Panc1 (cell line): ENCODE results near the gene PADI6. TPM values are rescaled to one million over a fixed set of nuclear protein-coding genes. Genes with fewer than 3 reads are reported as not detected.

Experiments used
- ATAC-seq: fragments of 200-7000 bp; cut with Tn5 transposase; 2 replicates; pipeline ENCODE4 v1.9.1; 2020; ENCODE audit warnings: mild to moderate bottlenecking, moderate library complexity
- BruUV-seq: library from RNA; stranded (reverse); fragments of 400-500 nt; replicated peaks from 2 replicates; lab custom pipeline; 2021; lab: Mats Ljungman, UMichigan
- CTCF ChIA-PET: fragments of 300-600 bp; sonication (Branson Sonifier 250); formaldehyde crosslinking; loops from one replicate; lab custom pipeline; 2022; ENCODE audit warnings: antibody characterized with exemption; lab: Charles Lee
- POLR2A ChIA-PET: fragments of 300-600 bp; sonication (Branson Sonifier 250); formaldehyde crosslinking; loops from one replicate; lab custom pipeline; 2022; ENCODE audit warnings: antibody characterized with exemption; lab: Charles Lee
- DNase-seq: peaks from one replicate; pipeline ENCODE4 v3.0.0-alpha.2; 2010; ENCODE audit warnings: low read depth, low spot score
- H3K27ac ChIP-seq: 2 replicates; pipeline ENCODE4 v1.5.1; 2011; ENCODE audit warnings: mild to moderate bottlenecking, low read length, inconsistent platforms
- H3K27me3 ChIP-seq: fragments of 200-500 bp; sonication (Bioruptor generic); 2 replicates; pipeline ENCODE4 v1.6.0; 2014; ENCODE audit warnings: low read length, inconsistent platforms; ENCODE audit not compliant: control insufficient read depth, insufficient read depth
- H3K36me3 ChIP-seq: fragments of 200-500 bp; sonication (Bioruptor generic); 2 replicates; pipeline ENCODE4 v1.5.1; 2014; ENCODE audit warnings: inconsistent platforms, mild to moderate bottlenecking, low read length, moderate library complexity; ENCODE audit not compliant: control insufficient read depth, insufficient read depth
- H3K4me1 ChIP-seq: 2 replicates; pipeline ENCODE4 v1.5.1; 2011; ENCODE audit warnings: inconsistent platforms, mild to moderate bottlenecking, low read length, moderate library complexity; ENCODE audit not compliant: control insufficient read depth, insufficient read depth
- H3K4me3 ChIP-seq, 2 experiments: 2 replicates each; pipeline ENCODE4 v1.5.1; 2011 to 2012; ENCODE audit warnings: low read depth in 2 of 2, low read length in 2 of 2, mild to moderate bottlenecking in 2 of 2, inconsistent platforms in 1 of 2, moderate library complexity in 1 of 2
- H3K9me3 ChIP-seq: fragments of 200-500 bp; sonication (Bioruptor generic); 2 replicates; pipeline ENCODE4 v1.5.1; 2014; ENCODE audit warnings: low read depth, mild to moderate bottlenecking, inconsistent platforms, low read length, moderate library complexity; ENCODE audit not compliant: control insufficient read depth, insufficient read depth
- POLR2AphosphoS5 ChIP-seq: IDR thresholded peaks from 2 replicates; pipeline ENCODE4 v1.6.1; 2012; ENCODE audit warnings: mild to moderate bottlenecking, low read depth, low read length, moderate library complexity
- SIN3A ChIP-seq: IDR thresholded peaks from 2 replicates; pipeline ENCODE4 v1.6.1; 2012; ENCODE audit warnings: low read depth, mild to moderate bottlenecking, low read length, moderate library complexity, borderline replicate concordance; ENCODE audit not compliant: insufficient read depth
- TCF7L2 ChIP-seq: IDR thresholded peaks from 2 replicates; pipeline ENCODE4 v1.6.1; 2011; ENCODE audit warnings: mild to moderate bottlenecking, low read depth, low read length, inconsistent platforms
- in situ Hi-C: cut with HindIII; loops from 2 replicates; pipeline ENCODE4 v1.10.0; 2016; ENCODE audit warnings: low sequenced_read_pairs, low pct_unique_long_range_greater_than_20kb
- intact Hi-C: fragments of 100-400 bp; cut with micrococcal nuclease; formaldehyde crosslinking; loops from one replicate; pipeline ENCODE4 v1.10.0; 2022; ENCODE audit not compliant: unreplicated experiment
- total RNA-seq: library from RNA; stranded (reverse); gene quantifications from one replicate; pipeline ENCODE4 v1.2.1, GENCODE V29; 2021; ENCODE audit not compliant: unreplicated experiment
- TF ChIP-seq, protein P1 (sequence below), 2 experiments: IDR thresholded peaks; 2 replicates each; pipeline ENCODE4 v1.6.1; 2011 to 2012; ENCODE audit warnings: low read depth in 2 of 2, control low read depth in 1 of 2, low read length in 1 of 2, mild to moderate bottlenecking in 1 of 2, moderate library complexity in 1 of 2; ENCODE audit not compliant: insufficient read depth in 1 of 2
- TF ChIP-seq, protein P2 (sequence below): fragments of 450-650 bp; IDR thresholded peaks from 2 replicates; pipeline ENCODE4 v1.5.1; 2017; ENCODE audit warnings: mild to moderate bottlenecking

PADI6 gene
- total RNA-seq, 1 experiment from 2014 or later, result not detected

DNA sequence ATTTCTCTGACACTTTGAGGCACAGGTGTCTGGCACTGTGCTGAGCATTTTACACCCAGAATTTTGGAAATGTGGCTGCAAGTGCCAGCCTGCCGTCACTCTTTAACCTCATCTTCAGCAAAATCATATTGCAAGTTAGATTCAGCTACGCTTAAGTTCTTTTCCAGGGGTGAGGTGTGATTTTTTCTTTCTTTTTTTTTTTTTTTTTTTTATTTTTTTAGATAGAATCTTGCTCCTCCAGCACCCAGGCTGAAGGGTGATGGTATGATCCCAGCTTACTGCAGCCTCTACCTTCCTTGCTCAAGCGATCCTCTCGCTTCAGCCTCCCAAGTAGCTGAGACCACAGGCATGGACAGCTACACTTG is 70.0 kb downstream of the PADI6 start:
- DNase-seq (no peak), ATAC-seq (no peak)
- no peak for TF ChIP-seq TCF7L2
- TF ChIP-seq, protein P1, sequence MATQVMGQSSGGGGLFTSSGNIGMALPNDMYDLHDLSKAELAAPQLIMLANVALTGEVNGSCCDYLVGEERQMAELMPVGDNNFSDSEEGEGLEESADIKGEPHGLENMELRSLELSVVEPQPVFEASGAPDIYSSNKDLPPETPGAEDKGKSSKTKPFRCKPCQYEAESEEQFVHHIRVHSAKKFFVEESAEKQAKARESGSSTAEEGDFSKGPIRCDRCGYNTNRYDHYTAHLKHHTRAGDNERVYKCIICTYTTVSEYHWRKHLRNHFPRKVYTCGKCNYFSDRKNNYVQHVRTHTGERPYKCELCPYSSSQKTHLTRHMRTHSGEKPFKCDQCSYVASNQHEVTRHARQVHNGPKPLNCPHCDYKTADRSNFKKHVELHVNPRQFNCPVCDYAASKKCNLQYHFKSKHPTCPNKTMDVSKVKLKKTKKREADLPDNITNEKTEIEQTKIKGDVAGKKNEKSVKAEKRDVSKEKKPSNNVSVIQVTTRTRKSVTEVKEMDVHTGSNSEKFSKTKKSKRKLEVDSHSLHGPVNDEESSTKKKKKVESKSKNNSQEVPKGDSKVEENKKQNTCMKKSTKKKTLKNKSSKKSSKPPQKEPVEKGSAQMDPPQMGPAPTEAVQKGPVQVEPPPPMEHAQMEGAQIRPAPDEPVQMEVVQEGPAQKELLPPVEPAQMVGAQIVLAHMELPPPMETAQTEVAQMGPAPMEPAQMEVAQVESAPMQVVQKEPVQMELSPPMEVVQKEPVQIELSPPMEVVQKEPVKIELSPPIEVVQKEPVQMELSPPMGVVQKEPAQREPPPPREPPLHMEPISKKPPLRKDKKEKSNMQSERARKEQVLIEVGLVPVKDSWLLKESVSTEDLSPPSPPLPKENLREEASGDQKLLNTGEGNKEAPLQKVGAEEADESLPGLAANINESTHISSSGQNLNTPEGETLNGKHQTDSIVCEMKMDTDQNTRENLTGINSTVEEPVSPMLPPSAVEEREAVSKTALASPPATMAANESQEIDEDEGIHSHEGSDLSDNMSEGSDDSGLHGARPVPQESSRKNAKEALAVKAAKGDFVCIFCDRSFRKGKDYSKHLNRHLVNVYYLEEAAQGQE (IDR thresholded peaks at IDR 0.05; ENCODE audit: insufficient read depth in 1 of 2, low read depth in 2 of 2, low read length in 1 of 2), result no peak
- no peak for TF ChIP-seq SIN3A
- TF ChIP-seq, protein P2, sequence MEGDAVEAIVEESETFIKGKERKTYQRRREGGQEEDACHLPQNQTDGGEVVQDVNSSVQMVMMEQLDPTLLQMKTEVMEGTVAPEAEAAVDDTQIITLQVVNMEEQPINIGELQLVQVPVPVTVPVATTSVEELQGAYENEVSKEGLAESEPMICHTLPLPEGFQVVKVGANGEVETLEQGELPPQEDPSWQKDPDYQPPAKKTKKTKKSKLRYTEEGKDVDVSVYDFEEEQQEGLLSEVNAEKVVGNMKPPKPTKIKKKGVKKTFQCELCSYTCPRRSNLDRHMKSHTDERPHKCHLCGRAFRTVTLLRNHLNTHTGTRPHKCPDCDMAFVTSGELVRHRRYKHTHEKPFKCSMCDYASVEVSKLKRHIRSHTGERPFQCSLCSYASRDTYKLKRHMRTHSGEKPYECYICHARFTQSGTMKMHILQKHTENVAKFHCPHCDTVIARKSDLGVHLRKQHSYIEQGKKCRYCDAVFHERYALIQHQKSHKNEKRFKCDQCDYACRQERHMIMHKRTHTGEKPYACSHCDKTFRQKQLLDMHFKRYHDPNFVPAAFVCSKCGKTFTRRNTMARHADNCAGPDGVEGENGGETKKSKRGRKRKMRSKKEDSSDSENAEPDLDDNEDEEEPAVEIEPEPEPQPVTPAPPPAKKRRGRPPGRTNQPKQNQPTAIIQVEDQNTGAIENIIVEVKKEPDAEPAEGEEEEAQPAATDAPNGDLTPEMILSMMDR, result no peak
- TF ChIP-seq POLR2AphosphoS5, result no peak
- CTCF ChIA-PET, result interaction anchor here (0.7 kb wide), 1 partner anchor 161 kb away, joined by 5 read pairs; no protein-coding TSS in a partner anchor
- Histone ChIP-seq H3K4me1 (peaks cover 19% of the 10 kb centered on the region), H3K4me3 (peak overlapping the region in 1 of 2 experiments; percentile 3; a peak in 1 of 4 replicates), H3K27me3 (no peaks in the 10 kb centered on the region), H3K27ac (peak overlapping the region; percentile 93; the same call in 1 of the 2 replicates), H3K36me3 (peaks cover 2% of the 10 kb centered on the region; the same call in 1 of the 2 replicates), H3K9me3 (no peaks in the 10 kb centered on the region)
- in situ Hi-C loops (no loop called here), intact Hi-C loops (no loop called here)
- BruUV-seq, result no TSS peak
- POLR2A ChIA-PET, result interaction anchor here (0.6 kb wide), 1 partner anchor 9 kb away, joined by 11 read pairs; no protein-coding TSS in a partner anchor

DNA sequence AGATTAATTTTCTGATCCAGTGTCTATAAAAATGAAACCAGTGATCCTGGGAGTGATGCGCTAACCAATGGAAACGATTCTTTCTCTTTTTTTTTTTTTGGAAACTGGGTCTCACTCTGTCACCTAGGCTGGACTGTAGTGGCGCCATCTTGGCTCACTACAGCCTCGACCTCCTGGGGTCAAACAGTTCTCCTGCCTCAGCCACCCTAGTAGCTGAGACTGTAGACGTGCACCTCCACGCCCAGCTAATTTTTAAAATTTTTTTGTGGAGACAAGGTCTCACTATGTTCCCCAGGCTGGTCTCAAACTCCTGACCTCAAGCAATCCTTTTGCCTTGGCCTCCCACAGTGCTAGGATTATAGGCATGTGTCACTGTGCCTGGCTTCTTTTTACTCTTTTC is 70.8 kb downstream of the PADI6 start:
- in situ Hi-C loops, result no loop called here

More for the DNA sequence above, 70.8 kb downstream of the PADI6 start:
- Histone ChIP-seq H3K27ac (no peak overlapping the region), H3K36me3 (peaks cover 2% of the 10 kb centered on the region; the same call in 1 of the 2 replicates), H3K4me1 (peaks cover 19% of the 10 kb centered on the region), H3K9me3 (no peaks in the 10 kb centered on the region), H3K4me3 (no peak overlapping the region), H3K27me3 (no peaks in the 10 kb centered on the region)
- TF ChIP-seq POLR2AphosphoS5 (no peak), TCF7L2 (no peak), SIN3A (no peak)
- TF ChIP-seq, protein P2, result no peak
- TF ChIP-seq, protein P1 (IDR thresholded peaks at IDR 0.05; ENCODE audit: insufficient read depth in 1 of 2, low read depth in 2 of 2, low read length in 1 of 2), result no peak
- ATAC-seq, result no peak
- no TSS peak for BruUV-seq
- no peak for DNase-seq
- intact Hi-C loops, result no loop called here
- POLR2A ChIA-PET, result no interaction called here
- CTCF ChIA-PET, result no interaction called here
